HG03139 (cell line): ENCODE data around the gene NOS1AP.
A peak's percentile ranks its signal among the peaks of the same experiment; 100 is the strongest.
"Not testable (repeated sequence)": the region's sequence is repeated elsewhere in the genome, so short reads cannot be mapped to it uniquely, and the experiment has no call there.

Experiments
- ATAC-seq: cut with Tn5 transposase; IDR thresholded peaks from one replicate; pipeline ENCODE4 v1.9.1; 2021; ENCODE audit not compliant: unreplicated experiment

Gene NOS1AP

GRCh38 chr1:162069334-162070093 lies at the start of gene NOS1AP:
NOS1AP (plus strand) TSS chr1:162069691; CDS start chr1:162070178, 487 bp downstream.
- ATAC-seq: peak; percentile 98

DNA sequence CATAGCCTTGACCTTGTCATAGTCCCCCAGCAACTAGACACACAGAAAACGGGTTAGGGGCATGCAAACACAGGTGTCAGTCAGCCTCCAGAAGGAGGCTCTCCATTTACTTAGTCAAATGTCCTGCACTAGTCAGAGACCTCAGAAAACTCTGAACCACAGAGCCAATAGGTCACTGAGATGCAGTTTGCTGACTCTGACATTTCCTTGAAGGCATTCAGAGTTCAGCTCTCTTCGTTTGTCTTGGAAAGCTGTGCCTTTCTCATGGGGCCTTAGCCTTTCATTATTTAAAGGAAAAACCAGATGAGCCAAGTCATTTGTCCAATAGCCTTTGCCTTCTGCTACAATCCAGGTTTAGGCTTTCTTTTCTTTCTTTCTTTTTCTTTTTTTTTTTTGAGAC lies 49.3 kb upstream of the NOS1AP start:
- ATAC-seq: no peak

- no peak for ATAC-seq
Observed at GRCh38 chr1:162021124-162021523, 48.4 kb upstream of the NOS1AP start.

DNA sequence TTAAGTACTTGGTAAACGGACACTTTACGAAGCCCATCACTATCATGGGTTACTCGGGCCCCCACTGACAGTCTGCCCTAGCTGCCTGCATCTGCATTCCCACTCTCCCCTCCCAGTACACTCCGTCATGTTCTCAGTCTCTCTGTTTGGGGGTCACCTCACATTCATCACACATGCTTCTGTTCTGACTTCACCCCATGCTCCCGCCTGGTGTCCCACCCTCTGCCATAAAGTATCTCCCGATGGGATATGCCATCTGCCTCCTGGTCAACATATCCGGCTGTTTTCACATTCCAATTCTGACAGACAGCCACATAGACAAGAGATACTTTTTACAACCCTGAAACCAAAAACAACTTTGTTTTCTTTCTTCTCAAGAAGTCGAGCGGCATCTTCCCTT lies 46.9 kb upstream of the NOS1AP start:
- ATAC-seq: no peak

- ATAC-seq: no peak
Observed at GRCh38 chr1:162023181-162023546, 46.3 kb upstream of the NOS1AP start.

GRCh38 chr1:162023547-162024501 lies 45.7 kb upstream of the NOS1AP start, which contains the start of gene OLFML2B:
OLFML2B (minus strand) TSS chr1:162023869; CDS start chr1:162023430, 439 bp downstream.
- peak; percentile 63 for ATAC-seq

DNA sequence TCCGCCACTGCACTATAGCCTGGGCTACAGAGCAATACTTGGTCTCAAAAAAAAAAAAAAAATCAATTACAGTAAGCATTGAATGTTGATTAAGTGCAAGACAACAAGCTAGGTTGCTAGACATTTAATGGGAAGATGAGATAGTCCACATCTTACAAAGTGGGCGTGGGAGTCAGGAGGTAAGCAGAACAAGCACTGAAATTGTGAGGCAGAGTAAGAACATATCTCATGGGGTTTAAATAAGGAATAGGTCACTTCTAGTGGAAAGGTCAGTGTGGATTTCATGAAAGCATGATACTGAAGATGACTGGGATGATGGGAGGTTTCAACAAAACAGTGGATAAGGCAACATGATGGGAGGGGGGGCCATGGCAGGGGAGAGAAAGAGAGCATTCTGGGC lies 44.0 kb upstream of the NOS1AP start:
- ATAC-seq: no peak

GRCh38 chr1:162026881-162027280 lies 42.6 kb upstream of the NOS1AP start:
- no peak for ATAC-seq

DNA sequence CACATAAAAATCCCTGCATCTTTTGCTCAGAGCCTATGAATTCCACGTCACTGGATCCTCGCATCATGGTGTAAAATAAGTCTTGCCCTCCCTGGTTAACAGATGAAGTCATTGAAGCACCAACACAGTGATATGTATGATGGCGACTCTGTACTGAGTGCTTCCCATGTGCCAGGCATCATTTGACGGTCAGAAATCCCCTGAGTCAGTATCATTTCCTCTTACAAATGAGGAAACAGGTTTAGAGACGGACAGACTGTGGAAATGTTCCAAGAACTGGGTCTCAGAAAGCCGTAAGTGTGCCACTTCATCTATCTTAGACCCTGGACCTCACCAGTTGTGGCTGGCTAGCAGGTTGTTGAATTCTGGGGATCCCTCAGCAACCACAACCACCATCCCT lies 40.8 kb upstream of the NOS1AP start:
- no peak for ATAC-seq

DNA sequence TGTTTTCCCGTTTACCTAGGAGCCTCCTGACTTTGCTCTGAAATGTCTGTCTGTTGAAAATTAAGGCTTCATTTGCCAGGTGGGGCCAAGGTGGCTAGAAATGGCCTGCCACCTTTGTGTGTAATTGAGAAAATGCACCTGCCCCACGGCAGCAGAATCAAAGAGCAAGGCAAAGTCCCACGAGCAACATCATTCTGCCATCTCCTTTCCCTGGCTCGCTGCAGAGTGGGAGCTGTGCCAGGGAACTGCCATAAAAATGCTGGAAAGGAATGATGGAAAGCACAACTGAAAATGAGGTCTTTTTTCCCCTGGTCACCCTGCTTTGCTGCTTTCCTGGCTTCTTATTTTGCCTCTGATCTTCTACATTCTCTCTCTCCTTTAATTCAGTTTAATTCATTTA lies 40.3 kb upstream of the NOS1AP start:
- ATAC-seq: no peak

- no peak for ATAC-seq
Observed at GRCh38 chr1:162030759-162031280, 38.7 kb upstream of the NOS1AP start.

DNA sequence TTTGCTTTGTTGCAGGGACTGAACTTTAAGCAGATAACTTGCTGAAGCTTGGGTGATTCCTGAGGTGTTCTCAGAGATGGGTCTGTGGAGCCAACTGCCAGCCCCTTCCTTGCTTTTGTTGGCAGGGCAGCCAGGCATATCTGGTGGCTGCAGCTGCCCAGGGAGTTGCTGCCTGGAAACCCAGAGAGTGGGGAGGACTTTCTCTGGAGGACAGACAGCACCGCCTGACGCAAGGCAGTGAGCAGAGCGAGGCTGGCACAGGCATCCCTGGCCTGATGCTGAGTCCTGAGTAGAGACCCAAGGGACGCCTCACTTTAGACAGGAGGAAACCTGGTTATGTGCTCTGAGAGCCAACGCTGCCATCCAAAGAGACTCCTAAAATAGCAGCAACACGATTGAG lies 36.1 kb upstream of the NOS1AP start:
- no peak for ATAC-seq

GRCh38 chr1:162035241-162035640 lies 34.2 kb upstream of the NOS1AP start:
- ATAC-seq: no peak

GRCh38 chr1:162036163-162036562 lies 33.3 kb upstream of the NOS1AP start:
- no peak for ATAC-seq

DNA sequence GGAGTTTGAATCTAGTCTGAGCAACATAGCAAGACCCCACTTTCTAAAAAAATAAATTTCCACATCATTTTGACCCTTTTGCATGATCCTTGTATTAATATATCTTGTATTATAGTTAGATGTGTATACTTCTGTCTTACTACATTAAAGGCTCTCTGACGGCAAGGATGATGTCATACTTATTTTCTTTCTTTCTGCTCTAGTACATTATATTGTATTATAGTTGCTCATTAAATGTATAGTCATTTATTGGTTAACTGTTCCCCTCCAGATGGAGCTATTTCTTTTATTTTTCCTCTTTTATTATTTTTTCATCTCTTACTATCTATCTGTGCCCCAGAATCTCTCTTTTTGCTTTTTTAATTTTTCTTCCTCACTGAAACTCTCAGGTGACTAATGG lies 30.9 kb upstream of the NOS1AP start:
- no peak for ATAC-seq

DNA sequence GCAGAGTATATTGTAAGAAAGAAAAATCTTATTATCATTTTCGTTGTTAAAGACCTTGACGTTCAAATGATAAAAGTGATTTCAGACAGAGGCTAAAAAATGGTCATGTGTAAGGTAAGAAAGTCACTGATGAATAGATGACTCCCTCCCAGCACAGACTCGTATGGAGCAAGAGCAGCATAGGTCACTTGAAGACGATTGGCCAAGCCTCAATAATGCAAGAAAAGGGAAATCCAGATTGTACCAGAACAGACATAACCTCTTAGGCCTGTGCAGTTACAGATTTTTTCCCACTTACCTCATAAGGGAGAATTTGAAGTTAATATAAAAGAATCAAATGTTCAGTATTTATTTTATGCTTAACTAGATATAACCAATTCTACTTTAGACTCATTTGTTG lies 29.5 kb upstream of the NOS1AP start:
- no peak for ATAC-seq

DNA sequence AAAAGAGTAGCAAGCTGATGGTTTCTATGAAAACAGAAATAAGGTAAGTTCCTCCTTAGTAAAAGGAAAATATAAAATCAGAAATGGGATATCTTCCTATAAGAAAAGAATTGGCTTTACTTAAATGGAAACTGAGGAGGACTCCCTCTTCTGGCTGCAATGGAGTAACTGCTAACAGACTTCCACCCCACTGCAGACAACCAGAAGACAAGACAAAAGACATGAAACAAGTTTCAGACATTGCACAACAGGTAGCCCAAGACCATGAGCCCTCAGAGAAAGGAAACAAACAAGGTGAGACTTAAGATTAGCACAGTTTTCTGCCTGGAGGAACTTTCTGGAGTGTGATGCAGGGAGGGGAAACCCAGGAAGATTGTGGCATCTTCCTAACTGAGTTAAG lies 28.8 kb upstream of the NOS1AP start:
- no peak for ATAC-seq

DNA sequence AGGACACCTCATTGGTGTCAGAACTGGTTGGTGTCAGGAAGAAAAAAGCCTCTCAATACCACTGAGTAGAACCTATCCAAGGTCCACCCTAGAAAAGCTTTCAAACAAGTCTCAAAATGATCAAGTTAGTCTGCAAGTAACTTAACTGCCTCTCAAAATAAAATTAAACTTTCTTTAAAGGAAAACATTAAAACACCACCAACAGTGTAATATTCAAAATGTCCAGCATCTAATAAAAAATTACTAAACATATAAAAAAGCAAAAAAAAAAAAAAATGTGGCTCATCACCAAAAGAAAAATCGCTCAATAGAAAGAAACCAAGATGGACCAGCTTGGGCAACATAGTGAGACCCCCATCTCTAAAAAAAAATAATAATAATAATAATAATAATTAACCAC lies 27.1 kb upstream of the NOS1AP start:
- ATAC-seq: no peak

GRCh38 chr1:162046921-162047320 lies 22.6 kb upstream of the NOS1AP start:
- no peak for ATAC-seq

GRCh38 chr1:162053949-162054348 lies 15.5 kb upstream of the NOS1AP start:
- ATAC-seq: not testable (repeated sequence)

DNA sequence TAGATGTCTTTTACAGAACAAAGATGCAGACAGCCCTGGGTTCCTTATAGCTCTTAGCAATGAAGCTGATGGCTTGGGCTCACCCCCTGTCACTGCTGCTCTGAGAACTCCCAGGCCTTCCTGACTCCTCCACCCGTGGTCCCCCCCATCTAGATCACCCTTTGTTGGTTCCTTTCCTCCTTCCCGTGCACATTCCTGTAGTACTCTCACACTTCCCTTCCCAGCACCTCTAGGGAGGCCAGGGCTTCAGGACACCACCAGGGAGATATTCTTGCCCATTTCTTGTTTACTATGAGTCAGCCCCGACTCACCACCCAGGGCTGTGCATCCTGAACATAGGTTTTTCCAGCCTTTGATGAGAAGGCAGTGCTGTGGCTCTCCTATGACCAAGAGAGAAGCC lies 14.4 kb upstream of the NOS1AP start:
- no peak for ATAC-seq

DNA sequence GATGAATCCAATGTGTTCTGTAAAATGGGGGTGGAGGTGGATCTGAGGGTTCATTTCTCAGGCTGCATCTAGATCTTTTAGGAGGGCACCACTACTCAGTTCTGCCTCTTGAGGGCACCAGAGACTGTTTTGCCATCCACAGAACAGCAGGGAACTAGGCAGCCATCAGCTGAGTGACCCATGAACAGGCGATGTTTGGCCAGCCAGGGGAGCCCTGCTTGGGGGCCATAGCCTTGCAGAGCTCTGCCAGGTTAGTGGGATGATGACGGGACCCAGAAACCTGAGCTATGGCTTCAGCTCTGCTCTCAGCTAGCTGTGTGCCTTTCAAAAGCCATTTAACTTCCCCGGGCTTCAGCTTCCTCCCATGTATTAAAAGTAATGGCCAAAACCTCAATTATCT lies 13.4 kb upstream of the NOS1AP start:
- ATAC-seq: peak; percentile 65
